ENCODE measurements around the gene CLHC1.
"Not testable (repeated sequence)": the region's sequence is repeated elsewhere in the genome, so short reads cannot be mapped to it uniquely, and the experiment has no call there.

GRCh38 chr2:55241582-55241981, 9.5 kb upstream of the CLHC1 start:
- TF ChIP-seq CTCF, POLR2A (IDR thresholded peaks at IDR 0.05): not testable (repeated sequence)

Measured in testis (tissue), 2 donors.